Left renal cortex interstitium (tissue), 4 donors: ENCODE measurements around the gene SS18L1. TPM values are rescaled to one million over a fixed set of nuclear protein-coding genes. Genes with fewer than 3 reads are reported as not detected.

Source experiments
- DNase-seq, 4 donors: peaks; one replicate each; pipeline ENCODE4 v3.0.0-alpha.2; 2013; ENCODE audit warnings: low read depth in 4 of 4, low spot score in 2 of 4, missing footprints in 1 of 4
- polyA plus RNA-seq, 4 donors: library from polyadenylated mRNA; unstranded; fragments of 120-200 nt; gene quantifications; one replicate each; pipeline ENCODE4 v1.2.1, GENCODE V29; 2013; ENCODE audit not compliant: insufficient read length in 4 of 4

The SS18L1 gene
- polyA plus RNA-seq, 4 donors, result 15.5 to 27.8 (median 21.2) TPM

DNA sequence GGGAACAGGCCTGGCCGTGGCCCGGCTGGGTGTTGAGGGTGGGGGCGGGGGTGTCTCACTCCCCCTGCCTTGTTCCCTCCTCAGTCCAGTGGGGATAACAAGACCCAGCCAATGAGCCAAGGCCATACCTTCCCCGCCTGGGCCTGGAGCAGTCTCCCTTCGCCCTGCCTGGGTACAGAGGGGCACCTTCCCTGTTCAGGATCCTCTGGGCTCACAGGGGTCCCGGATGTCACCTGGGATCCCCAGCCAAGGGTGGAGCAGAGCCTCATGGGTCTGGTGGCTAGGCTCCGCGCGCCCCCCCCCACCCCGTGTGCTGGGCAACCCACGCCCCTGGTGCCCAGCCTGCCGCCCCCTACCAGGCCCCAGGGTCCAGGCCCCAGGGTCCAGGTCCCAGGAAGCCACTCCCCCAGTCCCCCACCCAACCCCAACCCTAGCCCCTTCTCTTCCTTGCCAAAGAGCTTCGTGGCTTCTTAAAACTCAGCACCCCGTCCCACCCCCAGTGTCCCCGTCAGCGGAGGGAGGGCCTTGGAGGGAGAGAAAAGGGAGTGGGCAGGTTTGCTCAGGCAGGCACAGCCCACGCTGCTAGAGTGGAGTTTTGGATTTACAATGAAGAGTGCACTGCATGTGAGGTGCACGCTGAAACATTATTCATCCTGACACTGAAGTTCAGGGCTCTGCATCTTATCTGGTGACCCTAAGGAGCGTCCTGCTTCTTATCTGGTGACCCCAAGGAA is 64.7 kb downstream of the SS18L1 start:
- no peak for DNase-seq

DNA sequence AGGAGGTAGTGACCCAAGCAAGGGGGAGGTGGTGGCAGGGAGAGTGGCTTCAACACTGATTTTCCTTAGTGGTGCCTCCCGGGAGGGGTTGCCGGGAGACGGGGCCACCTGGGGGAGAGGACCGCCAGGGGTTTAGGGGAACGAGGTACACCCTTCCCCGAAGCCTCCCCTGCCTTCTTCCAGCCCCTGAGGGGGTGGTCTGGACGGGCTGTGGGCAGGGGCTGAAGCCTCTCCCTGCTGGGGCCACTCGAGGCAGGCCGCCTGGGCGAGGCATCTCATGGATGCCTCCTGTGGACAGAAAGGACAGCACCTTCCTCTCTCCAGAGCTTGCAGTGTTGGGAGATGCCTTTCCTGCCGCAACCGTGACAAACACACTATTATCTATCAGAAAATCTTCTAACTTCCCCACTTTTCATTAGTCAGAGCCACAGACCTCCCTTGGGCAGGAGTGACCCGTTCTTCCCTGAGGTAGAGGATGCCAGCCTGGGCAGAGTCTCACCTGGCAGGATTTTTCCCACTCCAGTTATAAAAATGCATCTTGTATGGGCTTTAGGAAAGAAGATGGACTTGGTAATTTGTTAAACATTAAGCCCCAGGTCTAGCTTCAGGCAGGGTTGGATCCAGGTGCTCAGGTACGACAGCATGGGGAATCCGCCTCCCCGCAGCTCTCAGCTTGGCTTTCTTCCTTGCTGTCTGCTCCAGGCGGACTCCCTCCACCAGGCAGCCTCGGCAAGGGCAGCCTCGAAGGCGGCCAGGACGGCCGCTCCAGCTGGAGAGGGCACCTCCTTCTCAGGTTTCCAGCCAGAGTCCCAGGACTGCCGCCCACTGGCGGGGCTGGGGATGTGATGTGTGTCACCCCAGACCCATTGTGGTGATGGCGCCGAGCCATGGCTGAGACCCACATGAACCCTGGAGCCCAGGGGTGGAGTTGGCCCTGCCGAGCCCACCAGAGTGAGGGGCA is 65.5 kb downstream of the SS18L1 start:
- DNase-seq, result no peak

DNA sequence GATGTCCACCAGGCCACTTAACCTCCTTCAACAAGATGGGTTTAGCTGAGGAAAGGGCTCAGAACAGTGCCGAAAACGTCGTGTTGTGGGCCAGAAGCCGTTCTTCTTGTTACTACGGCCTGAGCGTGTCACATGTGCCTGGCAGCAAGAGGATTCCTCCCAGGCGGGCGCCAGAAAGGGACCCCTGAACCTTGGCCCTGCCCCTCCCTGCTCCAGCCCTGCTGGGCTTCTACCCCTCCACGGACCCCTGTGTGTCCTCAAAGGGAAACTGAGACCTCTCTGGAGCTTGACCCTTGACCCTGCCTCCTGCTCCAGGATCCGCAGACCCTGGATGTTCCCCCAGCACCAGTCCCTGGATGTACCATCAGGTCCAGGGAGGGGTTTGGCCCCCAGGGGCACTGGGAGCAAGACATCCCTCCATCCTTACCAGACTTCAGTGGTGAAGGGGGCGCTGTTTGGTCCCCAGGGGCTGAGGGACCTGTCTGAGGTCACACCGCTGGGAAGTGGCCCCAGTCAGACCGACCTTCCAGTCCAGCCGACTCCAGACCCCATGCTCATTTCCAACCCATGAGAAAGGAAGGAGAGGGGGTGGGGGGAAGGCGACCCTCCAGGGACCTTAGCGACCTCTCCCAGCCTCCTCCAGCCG is 66.4 kb downstream of the SS18L1 start:
- no peak for DNase-seq

DNA sequence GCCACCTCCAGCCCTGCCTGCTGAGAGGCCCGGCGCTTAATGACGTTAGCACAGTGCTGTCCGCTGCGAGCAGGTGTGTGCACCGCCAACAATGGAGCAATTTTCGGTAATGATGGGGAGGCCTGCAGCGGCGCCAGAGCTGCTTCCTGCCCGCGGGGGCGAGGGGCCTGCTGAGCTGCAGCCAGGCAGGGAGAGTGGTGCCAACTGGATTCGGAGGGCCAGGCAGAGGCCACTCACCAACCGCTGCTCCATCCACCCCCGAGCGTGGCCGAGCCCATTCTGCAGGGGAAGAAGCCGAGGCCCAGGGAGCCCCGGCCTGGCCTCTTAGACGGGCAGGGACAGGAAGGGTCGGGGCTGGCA is 66.9 kb downstream of the SS18L1 start:
- DNase-seq, result no peak

DNA sequence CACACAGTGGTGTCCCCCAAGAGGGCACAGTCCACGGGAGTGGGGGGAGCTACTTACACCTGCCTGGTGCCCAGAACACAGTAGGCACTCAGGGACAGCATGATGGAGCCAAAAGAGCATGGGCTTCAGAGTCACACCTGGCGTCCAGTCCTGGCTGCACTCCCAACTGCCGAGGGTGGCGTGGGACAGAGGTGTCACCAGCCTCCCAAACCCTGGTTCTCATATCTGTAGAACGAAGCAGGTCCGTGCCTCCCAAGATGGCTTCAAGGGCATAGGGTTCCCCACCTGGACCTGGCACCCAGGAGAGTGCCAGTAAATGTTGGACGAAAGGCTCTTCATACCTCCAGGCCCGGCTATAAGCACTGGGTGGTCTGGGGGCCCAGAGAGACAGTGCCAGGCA is 67.6 kb downstream of the SS18L1 start:
- no peak for DNase-seq

DNA sequence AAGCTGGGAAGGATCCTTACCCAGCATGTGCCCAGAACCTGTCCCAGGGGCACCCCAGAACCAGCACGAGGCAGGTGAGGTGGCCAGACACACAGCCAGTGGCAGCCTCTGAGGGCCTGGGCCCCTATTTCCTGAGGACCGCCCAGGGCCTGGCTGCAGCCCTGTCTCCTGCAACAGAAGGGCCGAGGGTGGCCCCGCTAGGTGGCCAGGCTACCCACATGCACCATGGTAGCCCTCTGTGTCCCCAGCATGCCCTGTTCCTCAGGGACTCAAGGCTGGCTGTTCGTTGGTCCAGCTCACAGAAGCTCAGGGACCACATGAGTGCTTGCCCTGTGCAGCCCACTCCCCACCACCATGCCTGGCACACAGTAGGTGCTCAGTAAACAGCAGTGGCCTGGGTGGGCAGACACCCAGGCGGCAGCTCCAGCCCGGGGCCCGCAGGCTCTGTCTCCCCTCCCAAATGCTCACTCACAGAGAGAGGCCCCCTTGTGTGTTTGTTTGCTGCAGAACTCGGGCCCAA is 68.3 kb downstream of the SS18L1 start:
- no peak for DNase-seq

DNA sequence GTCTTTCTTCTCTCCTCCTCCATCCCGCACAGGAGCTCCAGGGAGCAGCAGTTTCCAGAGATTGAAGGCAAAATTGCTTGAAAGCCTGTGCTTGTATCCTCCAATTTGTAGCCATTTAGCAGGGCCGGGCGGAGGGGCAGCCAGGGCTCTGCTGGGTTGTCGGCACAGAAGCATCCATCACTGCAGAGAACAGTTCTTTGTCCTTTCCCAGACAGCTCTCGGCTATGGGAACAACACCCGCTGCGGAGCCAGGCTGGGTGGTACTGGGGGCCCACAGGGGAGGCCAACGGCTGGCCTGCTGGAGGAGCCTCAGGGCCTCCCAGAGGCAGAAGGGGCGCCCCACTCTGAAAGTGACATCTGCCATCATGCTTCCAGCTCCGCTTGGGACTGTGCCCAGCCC is 68.7 kb downstream of the SS18L1 start:
- DNase-seq, result no peak

DNA sequence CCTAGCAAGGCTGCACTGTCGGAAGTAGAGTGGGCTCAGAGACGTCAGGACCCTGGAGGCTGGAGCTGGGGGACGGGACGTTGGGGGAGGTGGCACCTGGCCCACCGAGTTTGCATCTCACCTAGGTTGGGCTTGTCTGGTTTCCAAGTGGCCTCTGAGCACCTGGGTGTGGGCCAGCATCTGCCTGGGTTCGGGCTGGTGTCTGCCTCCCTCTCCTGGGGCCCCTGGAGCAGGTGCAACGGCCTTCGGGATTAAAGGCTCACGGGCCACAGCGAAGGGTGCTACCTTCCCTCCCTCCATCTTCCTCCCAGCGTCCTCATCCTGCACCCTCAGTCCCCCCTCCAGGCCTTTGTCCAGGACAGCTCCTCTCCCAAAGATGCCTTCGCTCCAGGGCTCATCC is 70.5 kb downstream of the SS18L1 start:
- DNase-seq, result no peak

DNA sequence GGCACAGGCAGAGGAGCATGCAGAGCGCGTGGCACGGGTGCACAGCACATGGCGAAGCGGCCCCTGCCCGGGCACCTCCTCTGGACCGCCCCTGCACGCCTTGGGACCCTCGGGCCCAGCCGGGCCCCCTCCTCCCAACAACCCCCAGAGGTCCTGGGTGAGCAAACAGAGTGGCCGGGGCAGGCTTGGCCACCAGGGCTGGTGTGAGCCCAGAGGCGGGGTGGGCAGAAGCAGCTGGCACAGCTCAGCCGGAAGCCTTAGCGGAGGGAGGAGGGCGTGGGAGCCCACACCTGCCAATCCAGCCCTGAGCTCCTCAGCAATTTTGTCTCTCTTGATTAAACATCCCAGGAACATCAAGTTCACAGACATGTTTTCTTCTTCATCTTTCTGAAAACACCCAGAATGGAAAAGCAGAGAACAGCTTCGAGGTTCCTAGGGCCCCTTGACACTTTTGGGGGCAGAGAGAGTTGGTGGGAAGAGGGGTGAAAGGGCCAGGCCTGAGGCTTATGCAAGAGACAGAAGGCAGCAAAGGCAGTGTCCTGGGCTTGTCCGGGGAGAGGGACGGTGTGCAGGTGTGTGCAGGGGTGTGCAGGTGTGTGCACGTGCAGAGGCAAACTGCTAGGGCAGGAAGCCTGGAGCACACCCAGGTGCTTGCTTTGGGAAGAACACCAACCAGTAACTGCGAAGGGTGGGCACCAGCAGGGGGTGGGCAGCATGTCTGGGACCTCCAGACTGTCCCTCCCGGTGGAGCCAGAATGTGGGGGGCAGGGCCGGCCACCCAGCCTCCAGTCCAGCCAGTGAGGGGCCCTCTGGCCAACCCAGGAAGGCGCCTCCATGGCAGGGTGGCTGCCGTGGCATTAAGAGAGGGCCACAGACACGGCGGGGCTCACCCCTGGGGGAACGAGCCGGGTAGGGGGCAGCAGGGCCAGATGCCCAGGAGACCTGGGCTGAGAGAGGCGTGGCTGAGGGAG is 71.7 kb downstream of the SS18L1 start:
- DNase-seq, result no peak

DNA sequence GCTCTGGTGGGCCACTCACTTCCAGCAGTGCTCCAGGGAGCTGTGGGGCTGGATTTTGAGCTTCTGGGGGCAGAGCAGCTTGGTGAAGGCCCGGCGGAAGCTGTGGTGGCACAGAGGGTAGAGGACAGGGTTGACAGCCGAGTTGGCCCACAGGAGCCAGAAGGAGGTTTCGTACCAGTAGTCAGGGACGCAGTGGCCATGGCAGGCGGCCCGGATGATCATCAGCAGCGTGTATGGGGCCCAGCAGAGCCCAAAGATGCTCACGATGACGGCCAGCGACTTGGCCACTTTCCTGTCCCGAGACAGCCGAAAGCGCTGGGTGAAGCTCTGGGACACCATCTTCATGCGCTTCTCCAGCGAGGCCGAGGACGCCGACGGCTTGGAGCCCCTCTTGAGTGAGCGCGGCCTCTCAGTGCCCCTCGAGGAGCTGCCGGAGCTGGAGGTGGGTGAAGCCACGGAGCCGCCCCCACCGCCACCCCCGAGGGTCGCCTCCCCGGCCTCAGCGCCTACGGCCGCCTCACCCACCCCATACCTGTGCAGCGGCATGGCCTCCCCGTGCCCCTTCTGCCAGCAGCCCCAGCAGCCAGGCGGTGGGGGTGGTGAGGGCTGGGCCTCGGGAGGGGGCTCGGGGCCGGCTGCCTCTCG is 72.5 kb downstream of the SS18L1 start:
- no peak for DNase-seq

DNA sequence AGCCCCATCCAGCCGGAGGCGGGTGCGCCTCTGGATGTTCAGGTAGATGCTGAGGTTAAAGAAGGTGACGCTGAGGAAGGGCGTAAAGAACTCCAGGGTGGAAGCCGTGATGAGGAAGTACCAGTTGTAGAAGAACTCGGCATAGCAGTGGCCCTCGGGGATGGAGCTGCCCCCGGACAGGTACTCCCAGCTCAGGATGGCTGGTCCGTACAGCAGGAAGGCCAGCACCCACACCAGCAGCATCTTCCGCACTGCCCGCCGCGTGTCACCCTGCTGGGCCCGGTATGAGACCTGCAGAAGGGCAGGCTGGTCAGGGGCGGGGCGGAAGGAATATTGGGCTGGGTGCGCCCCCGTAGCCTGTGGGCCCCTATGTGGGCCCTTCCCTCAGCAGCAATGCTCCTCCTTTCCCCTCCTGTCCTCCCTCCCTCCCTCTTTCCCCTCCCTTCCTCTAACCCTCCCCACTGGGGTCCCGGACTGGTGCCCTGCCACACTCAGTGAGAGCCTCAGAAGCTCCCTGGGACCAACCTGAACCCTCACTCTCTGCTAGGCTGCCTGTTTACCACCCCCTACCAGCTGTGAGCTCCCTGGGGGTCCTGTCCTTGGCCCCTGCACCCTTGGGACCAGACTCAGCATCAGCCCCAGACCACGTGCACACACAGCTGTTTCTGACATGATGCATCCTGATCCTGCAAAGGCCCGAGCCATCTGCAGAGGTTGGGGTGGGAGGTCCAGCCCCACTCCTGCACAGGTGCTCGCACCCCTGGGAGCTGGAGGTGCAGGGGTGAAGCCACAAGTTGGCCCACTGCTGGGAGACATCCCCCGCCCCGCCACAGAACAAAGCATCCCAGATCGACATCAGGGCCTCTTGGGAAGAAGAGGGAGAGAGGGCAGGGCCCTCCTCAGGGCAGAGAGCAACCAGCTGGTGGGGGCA is 73.3 kb downstream of the SS18L1 start:
- no peak for DNase-seq

DNA sequence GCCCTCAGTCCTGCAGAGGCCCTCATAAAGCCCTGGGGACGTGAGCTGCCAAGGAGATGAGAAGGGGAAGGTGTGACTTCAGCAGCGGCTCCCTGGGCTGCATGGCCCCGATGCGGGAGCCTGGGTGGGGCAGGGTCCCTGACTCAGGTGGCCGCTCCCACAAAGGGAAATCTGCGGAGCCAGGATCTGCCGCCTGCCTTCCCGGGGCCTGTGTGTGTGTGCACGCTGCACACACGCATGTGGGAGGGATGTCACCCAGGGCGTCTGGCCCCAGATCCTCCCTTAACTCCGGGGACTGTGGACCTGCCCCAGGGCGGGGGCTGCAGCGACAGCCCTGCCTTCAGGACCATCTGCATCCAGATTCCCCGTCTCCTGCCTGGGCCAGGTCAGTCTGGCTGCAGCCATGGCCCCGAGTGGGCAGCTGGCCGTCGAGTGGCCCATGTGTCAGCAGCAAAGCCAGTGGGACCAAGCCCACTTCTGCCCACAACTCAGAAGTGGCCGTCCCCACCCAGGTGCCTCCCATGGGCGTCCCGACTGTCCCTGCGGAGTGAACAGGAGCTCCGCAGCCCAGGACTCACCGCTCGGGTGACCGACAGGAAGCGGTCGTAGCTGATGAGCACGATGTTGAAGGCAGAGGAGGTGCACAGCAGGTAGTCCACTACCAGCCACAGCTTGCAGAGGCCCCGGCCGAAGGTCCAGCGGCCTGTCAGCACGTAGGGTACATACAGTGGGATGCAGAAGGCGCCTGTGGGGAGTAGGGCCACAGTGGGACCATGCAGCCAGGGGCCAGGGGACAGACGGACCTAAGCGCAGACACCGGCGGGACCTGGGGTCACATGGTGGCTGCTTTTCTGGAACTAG is 74.6 kb downstream of the SS18L1 start:
- DNase-seq, result no peak

DNA sequence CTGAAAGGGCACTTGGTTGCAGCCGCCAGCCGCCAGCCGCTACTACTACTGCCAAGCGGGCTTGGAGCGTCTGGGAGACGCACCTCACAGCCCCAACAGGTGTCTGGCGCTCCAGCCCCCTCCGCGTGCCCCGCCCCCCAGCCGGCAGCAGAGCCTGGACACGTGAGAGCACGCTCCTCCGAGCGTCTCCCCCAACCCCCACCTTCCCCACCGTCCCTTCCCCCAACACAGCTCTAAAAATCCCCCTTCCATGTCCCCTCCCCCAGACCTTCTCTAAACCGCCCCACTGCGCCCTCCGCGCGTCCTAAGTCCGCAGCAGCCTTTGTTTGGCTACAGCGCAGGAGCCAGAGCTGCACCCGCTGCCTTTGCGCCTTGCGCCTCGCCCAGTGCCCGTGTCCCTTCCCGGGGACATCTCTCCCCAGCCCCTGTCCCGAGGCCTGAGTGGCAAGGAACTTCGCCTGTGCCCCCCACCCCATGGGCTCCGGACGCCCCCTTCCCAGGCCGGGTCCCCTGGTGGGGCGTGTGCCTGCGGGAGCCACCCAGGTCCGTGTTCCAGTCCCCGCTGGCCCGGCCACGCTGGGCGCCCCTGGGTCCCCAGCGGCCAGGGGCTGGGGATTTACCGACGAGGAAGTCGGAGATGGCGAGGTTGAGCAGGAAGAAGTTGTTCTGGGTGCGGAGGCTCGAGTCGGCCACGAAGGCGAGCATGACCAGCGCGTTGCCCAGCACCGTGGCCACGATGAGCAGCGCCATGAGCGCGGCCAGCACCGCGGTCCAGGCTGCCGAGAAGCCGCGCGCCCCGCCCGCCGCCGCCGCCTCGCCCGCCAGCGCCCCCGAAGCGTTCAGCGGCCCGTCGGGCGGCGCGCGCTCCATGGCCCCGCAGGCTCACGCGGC is 75.8 kb downstream of the SS18L1 start:
- no peak for DNase-seq

DNA sequence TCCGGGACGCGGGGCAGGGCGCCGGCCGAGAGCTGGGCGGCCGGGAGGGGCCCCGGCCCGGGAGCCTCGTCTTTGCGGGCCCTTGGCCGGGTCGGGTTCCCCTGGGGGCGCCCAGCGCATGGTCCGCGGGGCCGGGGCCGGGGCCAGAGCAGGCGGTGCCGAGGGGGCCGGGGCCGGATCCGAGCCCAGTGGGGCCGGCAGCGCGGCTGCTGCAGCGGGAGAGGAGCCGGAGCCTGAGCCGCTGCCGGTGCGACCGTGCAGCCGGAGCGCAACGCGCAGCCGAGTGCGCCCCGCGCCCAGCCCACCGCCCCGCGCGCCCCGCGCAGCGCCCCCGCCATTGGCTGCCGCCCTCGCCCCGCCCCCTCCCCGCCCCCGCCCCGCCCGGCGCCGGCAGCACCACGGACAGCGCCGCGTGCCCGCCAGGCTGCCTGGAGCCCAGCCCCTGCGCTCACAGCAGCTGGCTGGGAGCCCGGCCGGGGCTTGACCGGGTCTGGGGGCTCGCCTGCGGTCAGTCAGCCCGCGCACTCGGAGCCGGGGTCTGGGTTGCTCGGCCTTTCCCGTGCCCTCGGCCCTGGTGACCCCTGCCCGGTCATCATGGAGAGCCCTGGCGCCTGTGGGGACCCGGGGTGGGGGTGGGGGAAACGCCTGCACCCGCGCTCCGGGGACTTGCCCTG is 76.6 kb downstream of the SS18L1 start, which contains the start of gene HRH3:
HRH3 (minus strand) TSS at position 287 of the 674 bp plus-strand sequence. CDS start 308 bp downstream, outside the sequence.
- peak in 1 of 4 donors; percentile 52 for DNase-seq

DNA sequence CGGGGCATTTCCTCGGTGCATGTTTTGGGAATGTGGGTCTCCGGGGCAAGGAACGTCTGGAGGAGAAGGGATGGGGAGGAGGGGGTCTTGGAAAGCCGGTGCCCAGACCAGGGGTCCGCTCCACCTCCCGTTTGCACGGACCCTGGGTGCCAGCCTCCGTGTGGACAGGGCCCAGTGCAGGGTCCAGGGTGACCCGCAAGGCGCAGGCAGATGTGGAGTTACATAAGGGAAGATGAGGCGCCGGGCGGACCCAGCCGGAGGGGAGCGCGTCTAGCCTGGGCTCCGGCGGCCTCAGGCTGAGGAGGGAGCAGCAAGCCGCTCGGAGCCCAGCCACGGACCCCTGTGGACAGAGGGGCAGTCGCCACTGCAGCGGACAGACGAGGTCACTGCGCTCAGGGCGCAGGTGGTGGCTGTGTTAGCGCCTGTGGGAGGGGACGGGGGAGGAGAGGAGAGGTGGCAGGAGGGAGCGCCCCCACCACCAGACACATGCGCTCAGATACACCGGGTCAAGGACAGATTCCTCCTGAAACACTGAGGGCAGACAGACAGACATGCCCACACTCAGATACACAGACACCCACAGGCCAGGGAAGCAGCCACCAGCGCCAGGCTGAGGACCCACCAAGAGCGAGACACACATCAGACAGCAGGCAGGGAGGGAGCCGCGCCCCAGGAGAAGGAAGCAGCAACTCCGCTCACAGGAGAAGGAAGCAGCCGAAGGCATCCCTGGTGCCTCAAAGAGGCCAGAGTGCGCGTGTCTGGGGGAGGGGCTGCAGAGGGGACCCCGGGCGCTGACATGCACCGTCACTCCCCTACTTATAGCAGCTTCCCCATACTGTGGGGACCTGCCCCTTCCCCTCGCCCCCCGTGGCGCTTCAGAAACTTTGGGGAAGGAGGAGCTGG is 77.3 kb downstream of the SS18L1 start:
- no peak for DNase-seq
